WTC11 (cell line): ENCODE data around the gene BABAM2. TPM values are rescaled to one million over a fixed set of nuclear protein-coding genes. Genes with fewer than 3 reads are reported as not detected.

ENCODE experiments used
- ATAC-seq: fragments of 200-7000 bp; cut with Tn5 transposase; 2 replicates; pipeline ENCODE4 v1.10.0; 2021; ENCODE audit warnings: mild to moderate bottlenecking, moderate library complexity
- CTCF ChIA-PET: fragments of 300-600 bp; sonication (Branson Sonifier 250); formaldehyde crosslinking; loops from one replicate; lab custom pipeline; 2021; ENCODE audit warnings: antibody characterized with exemption; lab: Charles Lee
- POLR2A ChIA-PET: fragments of 350-600 bp; sonication (Branson Sonifier 250); formaldehyde crosslinking; loops from one replicate; lab custom pipeline; 2021; ENCODE audit warnings: antibody characterized with exemption; lab: Charles Lee
- DNase-seq: peaks from one replicate; pipeline ENCODE4 v3.0.0; 2021; ENCODE audit warnings: low spot score
- H3K27ac Mint-ChIP-seq: 2 replicates; pipeline ENCODE4 v1.8.0; 2021; ENCODE audit warnings: mixed read lengths
- H3K27me3 Mint-ChIP-seq: 2 replicates; pipeline ENCODE4 v1.8.0; 2021; ENCODE audit warnings: low read depth, mild to moderate bottlenecking, moderate library complexity, mixed read lengths
- H3K36me3 Mint-ChIP-seq: 2 replicates; pipeline ENCODE4 v1.8.0; 2021; ENCODE audit warnings: mixed read lengths
- H3K4me1 Mint-ChIP-seq: 2 replicates; pipeline ENCODE4 v1.8.0; 2022; ENCODE audit warnings: mixed read lengths
- H3K4me3 Mint-ChIP-seq: 2 replicates; pipeline ENCODE4 v1.8.0; 2021; ENCODE audit warnings: mild to moderate bottlenecking, moderate library complexity, mixed read lengths
- H3K9me3 Mint-ChIP-seq: 2 replicates; pipeline ENCODE4 v1.8.0; 2021; ENCODE audit warnings: mixed read lengths
- HMGA2 ChIP-seq: fragments of 250-450 bp; sonication (Bioruptor Pico); IDR thresholded peaks from 2 replicates; pipeline ENCODE4 v1.4.0; 2021; ENCODE audit warnings: mild to moderate bottlenecking, moderate library complexity
- microRNA-seq: library from miRNA; unstranded; fragments of <30 nt; microRNA quantifications from one replicate; pipeline ENCODE4 v1.2.0, GENCODE V29; 2022; ENCODE audit warnings: borderline number of aligned reads
- total RNA-seq: library from RNA; stranded (reverse); gene quantifications from 3 replicates; pipeline ENCODE4 v1.2.3, GENCODE V29; 2021
- TF ChIP-seq, protein P1 (sequence below): sonication (generic); formaldehyde crosslinking; IDR thresholded peaks from 2 replicates; pipeline ENCODE4 v1.8.1; 2022; ENCODE audit warnings: mild to moderate bottlenecking, missing genetic modification reagents, moderate library complexity, borderline replicate concordance

The BABAM2 gene
- total RNA-seq, 1 experiment from 2014 or later: 16.5 TPM

DNA sequence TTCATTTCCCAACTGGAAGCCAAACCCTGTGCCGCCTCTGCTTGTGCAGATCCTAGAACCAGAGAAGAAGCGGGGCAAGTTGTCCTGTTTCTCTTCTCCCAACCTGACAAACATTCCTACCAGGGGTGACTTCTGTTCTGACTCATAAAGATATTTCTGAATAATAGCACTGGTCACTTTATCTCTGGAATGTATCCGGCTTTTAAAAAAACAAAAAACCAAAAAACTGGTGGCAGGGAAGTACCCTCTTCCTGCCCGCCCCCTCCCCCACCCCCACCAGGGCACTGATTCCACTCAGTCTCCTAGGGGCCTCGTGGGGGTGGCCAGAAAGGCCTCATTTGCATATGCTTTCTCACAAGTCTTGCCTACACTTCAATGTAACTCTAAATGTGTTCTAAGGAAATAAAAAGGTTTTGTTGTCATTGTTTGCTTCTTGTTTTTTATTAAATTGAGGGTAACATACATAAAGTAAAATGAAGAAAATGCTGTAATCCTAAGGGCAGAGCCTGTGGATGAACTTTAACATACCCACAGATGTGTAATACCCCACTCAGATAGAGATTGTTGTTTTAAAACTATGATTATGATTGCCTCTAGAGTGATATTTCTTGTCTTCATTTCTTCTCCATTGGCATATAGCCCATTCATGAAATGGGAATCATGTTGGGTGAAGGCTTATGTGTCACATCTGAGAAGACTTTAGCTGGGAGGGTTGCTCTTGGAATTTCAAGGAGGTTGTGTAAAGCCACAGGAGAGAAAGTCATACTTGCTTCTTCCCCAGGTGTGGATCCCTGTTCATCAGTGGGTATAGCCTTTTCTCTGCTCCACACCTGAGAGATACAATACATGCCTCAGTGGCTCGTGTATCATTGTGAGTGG, 496.8 kb downstream of the BABAM2 start:
- DNase-seq: no peak
- TF ChIP-seq, protein P1, sequence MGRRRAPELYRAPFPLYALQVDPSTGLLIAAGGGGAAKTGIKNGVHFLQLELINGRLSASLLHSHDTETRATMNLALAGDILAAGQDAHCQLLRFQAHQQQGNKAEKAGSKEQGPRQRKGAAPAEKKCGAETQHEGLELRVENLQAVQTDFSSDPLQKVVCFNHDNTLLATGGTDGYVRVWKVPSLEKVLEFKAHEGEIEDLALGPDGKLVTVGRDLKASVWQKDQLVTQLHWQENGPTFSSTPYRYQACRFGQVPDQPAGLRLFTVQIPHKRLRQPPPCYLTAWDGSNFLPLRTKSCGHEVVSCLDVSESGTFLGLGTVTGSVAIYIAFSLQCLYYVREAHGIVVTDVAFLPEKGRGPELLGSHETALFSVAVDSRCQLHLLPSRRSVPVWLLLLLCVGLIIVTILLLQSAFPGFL: no peak
- TF ChIP-seq HMGA2: no peak
- Mint-ChIP-seq H3K27ac (no peak overlapping the region), H3K27me3 (peaks cover 70% of the 10 kb centered on the region), H3K4me3 (no peak overlapping the region), H3K4me1 (peaks cover 18% of the 10 kb centered on the region), H3K9me3 (no peaks in the 10 kb centered on the region), H3K36me3 (no peaks in the 10 kb centered on the region)
- no peak for ATAC-seq
- ChIA-PET CTCF (no interaction called here), POLR2A (interaction anchor here (0.6 kb wide), 1 partner anchor 629 kb away, joined by 3 read pairs; no protein-coding TSS in a partner anchor)

Small RNAs within 50 kb of the gene (microRNA-seq; reads per million reads assigned to microRNA genes)
- gene MIR4263: not detected

Other genes with a start within 250 kb of the BABAM2 start
- gene SUPT7L, start 227.1 kb upstream of the BABAM2 start, total RNA-seq: 22.6 to 24.1 TPM (median 23.8 TPM) in 3 replicates
- 17.8 to 20.1 TPM (median 19.3 TPM) in 3 replicates for gene SLC4A1AP, start 226.8 kb upstream of the BABAM2 start, total RNA-seq
- gene MRPL33, start 119.0 kb upstream of the BABAM2 start, total RNA-seq: 52.5 to 60.6 TPM (median 58.3 TPM) in 3 replicates
- gene RBKS, start 342 bp upstream of the BABAM2 start, total RNA-seq: 1.2 to 1.7 TPM (median 1.6 TPM) in 3 replicates